Fibroblast of skin of scalp (primary cell): ENCODE data around the gene CNIH4.
"Not testable (repeated sequence)": the region's sequence is repeated elsewhere in the genome, so short reads cannot be mapped to it uniquely, and the experiment has no call there.

Experiments
- DNase-seq: peaks from one replicate; pipeline ENCODE4 v3.0.0-alpha.2; 2013

Gene CNIH4

DNA sequence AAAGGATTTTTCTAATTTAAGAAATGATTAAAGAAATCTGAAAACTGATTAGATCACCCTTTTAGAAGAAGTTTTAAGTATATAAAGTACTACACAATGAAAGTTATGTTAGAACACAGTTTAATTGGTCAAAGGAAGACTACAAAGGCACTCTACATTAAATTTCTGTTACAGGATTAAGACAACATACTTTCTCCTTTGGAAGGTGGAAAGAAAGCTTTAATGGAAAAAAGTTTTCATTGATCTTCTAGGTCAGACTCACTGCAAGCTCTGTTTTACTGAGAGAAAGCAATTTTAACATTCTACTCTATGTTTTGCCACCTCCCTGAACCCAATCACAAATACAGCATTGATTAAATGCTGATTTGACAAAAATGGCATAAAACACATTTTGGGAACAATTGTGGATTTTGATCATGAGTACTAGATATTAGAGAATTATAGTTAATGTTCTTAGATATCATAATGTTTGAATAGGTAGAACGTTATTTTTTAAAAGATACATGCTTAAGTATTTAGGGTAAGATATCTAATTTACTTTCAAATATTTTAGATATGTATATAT, 45.9 kb downstream of the CNIH4 start:
- DNase-seq = no peak

DNA sequence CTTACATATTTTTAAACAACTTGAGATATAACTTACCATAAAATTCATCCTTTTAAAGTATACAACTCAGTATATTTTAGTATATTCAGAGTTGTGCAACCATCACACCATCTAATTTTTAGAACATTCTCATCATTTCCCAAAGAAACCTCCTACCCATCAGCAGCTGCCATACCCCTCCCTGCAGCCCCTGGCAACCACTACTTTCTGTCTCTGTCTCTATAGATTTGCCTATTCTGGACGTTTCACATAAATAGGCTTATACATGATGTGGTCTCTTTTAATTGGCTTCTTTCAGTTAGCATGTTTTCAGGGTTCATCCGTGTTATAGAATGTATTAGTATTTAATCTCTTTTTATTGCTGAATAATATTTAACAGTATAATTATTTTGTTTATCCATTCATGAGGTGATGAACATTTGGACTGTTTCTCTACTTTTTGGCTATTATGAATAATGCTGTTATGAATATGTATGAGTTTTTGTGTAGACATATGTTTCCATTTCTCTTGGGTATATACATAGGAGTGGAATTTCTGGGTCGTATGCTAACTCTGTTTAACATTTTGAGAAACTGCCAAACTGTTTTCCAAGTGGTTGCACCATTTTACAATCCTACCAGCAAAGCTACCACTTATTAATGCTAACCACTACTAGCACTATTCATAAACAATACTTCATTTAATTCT, 48.4 kb downstream of the CNIH4 start:
- DNase-seq = peak; percentile 12

DNA sequence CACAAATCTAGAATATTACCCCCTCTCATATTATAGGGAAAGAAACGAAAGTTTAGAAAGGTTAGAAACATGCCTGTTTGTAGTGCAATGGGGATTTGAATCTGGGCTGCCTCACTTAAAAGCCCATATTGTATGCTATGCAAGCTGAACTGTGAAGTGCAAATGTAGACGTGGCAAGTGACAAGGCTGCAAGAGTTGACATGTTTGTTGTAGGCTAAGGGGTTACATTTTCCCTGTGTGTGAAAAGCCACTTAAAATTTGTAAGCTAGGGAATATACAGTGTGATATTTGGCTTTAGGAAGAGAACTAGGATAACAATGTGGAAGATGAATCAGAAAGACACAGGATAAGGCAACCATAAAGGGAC, 48.9 kb downstream of the CNIH4 start:
- no peak for DNase-seq

DNA sequence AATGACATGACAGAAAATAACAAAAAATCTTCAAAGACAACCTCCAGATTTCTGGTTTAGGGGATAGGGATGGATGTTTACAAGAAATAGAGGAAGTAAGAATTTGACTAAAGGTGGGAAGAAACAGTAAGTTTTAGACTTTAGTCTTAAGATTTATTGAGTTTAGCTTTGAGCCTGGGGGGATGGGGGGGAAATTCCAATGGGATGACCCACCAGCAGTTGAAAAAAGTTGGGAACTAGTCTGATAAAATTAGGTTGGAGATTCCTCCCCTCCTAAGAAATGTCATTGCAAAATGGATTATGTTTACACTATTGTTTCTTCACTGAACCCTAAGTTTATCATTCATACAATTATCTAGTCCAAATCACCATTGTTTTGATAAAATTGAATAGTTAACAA, 49.5 kb downstream of the CNIH4 start:
- peak; percentile 22 for DNase-seq

DNA sequence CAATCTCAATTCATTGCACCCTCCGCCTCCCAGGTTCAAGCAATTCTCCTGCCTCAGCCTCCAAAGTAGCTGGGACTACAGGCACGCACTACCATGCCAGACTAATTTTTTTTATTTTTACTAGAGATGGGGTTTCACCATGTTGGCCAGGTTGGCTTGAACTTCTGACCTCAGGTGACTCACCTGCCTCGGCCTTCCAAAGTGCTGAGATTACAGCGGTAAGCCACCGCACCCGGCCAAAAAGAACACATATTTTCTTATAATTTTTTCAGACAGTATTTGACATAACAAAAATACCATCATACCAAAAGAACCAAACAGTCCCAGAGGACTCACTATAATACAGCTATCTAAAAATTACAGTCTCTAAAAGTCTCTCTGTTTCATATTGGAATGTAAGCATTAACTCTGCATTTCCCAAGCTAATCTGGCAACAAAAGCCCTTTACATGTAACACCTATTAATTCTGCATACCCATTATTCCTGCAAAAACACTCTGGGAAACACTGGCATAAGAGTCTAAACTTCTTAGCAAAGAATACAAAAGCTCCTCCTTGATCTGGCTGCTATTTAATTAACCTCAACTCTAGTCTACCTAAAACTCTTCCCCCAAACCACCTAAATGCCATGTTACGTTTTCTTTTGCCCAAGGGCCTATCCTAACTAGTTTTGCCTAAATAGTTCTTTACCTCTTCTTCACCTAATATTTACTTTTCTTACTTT, 51.1 kb downstream of the CNIH4 start:
- DNase-seq = peak; percentile 39

DNA sequence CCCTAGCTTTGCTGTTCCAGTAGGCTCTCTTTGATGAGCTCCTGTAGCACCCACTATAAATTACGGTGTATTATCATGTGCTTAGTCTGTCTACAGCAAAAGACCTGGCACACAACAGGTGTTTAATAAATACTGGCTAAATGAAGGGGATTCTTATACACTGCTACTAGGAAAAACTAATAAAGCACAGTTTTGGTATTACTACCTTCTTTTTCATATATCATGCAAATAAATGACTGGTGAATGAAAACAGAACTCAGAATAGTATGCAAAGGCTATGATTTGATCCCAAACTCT, 51.6 kb downstream of the CNIH4 start:
- DNase-seq = no peak

DNA sequence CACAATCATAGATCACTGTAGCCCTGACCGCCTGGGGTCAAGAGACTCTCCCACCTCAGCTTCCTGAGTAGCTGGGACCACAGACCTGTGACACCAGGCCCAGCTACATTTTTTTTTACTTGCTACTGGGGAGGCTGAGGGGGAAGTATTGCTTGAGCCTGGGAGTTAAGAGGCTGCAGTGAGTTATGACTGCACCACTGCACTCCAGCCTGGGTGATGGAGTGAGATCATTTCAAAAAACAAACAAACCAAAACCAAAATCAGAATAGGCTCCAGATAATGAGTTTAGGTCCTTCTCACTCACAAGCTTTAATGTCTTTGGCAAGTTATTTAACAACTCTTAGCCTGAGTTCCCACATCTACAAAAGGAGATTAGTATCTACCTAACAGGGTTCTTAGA, 55.1 kb downstream of the CNIH4 start:
- DNase-seq = peak; percentile 24

DNA sequence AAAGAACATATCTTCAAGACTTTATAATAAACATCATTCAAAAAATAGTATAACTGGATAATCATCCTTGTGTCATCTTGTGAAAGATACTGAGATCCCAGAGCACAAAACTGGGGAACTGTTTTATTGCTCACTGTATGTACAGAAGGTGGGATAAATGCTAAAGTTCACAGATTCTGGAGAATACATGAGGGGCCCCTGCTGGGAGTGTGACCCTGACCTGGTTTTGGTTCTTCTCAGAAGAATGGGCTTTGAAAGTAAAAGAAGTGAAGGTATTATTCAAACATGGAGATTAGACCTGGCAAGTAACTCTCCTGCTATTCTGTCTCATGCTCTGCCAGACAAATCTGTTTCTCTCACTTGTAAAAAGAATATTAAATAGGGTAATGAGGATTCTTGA, 63.4 kb downstream of the CNIH4 start:
- no peak for DNase-seq

DNA sequence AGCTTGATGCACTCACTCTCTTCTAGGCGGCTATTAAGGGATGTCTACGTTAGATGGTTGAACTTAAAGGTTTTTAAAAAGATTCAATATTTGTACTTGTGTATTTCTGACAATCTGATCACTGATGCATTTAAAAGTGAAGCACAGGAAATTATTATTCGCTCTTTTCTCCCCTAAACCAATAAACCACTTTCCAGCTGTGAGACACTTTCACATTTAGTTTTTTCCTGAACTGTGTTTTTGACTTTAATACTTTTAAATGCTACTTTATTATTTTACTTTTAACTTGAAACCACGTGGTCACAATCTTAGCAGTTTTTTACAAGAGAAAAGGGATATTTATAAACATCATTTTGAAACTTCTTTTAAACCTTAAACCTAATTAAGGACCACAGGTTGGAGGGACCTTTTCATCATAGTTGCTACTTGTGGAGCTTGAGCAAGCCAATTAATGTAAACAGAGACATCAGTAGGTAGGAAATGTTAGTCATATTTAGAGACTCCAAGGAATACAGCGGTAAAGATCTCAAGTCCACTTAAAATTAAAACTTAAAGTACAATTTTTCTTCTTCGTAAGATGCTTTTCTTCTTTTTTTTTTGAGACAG, 68.7 kb downstream of the CNIH4 start:
- DNase-seq = no peak

DNA sequence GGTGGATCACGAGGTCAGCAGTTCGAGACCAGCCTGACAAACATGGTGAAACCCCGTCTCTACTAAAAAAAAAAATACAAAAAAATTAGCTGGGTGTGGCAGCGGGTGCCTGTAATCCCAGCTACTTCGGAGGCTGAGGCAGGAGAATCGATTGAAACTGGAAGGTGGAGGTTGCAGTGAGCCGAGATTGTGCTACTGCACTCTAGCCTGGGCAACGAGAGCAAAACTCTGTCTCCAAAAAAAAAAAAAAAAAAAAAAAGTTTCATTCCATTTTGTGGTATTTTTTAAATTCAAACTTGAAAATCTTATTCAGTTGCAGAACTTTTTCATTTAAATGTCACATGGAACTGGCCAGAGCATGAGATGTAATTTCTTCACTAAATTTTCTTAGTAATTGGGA, 70.2 kb downstream of the CNIH4 start:
- not testable (repeated sequence) for DNase-seq

DNA sequence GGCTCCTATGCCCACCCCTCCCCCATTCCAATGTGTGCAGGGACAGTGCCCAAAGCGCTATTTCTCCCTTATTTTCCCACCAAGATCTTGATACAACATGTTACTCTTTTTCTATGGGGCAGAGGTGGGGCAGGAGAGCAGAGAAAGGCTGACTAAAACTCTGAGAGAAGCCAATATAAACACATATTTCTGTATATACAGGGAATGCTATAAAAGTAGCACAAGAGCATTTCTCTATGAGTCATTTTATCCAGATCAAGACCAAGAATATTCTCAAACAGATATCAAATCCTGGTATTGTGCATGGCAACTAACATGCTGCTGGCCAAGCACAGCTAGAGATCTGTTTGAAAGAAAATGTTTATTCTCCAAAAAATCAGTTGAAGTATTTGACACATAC, 70.7 kb downstream of the CNIH4 start:
- peak; percentile 79 for DNase-seq

DNA sequence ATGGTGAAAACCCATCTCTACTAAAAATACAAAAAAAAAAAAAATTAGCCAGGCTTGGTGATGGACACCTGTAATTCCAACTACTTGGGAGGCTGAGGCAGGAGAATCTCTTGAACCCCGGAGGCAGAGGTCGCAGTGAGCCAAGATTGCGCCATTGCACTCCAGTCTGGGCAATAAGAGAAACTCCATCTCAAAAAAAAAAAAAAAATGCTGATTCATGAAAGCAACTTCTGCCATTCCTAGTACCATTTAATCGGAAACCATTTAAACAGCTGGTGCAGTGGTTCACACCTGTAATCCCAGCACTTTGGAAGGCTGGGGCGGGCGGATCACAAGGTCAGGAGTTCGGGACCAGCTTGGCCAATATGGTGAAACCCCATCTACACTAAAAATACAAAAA, 72.0 kb downstream of the CNIH4 start:
- not testable (repeated sequence) for DNase-seq
